GM12878 (cell line): ENCODE measurements around the gene PRSS36. TPM values are rescaled to one million over a fixed set of nuclear protein-coding genes. Genes with fewer than 3 reads are reported as not detected.

Source experiments
- ATAC-seq: fragments of 200-7000 bp; cut with Tn5 transposase; 3 replicates; pipeline ENCODE4 v1.9.1; 2020; ENCODE audit warnings: mild to moderate bottlenecking, moderate library complexity
- BruUV-seq: library from RNA; stranded (reverse); fragments of 400-500 nt; replicated peaks from 2 replicates; lab custom pipeline; 2021; lab: Mats Ljungman, UMichigan
- CTCF ChIA-PET: fragments of 300-600 bp; sonication (Branson Sonifier 250); formaldehyde crosslinking; extraction: SDS; loops from one replicate; lab custom pipeline; 2021; ENCODE audit warnings: inconsistent platforms; lab: Yijun Ruan, JAX
- POLR2A ChIA-PET: fragments of 350-600 bp; formaldehyde crosslinking; extraction: SDS; loops from one replicate; lab custom pipeline; 2021; ENCODE audit warnings: inconsistent platforms; lab: Charles Lee
- RAD21 ChIA-PET: fragments of 300-600 bp; sonication (Branson Sonifier 250); formaldehyde crosslinking; loops from one replicate; lab custom pipeline; 2023; ENCODE audit warnings: antibody characterized with exemption; ENCODE audit not compliant: unreplicated experiment; lab: Charles Lee
- SMC1A ChIA-PET: fragments of 300-600 bp; sonication (Branson Sonifier 250); formaldehyde crosslinking; loops from one replicate; lab custom pipeline; 2023; ENCODE audit not compliant: unreplicated experiment, uncharacterized antibody; lab: Charles Lee
- DNase-seq: peaks from one replicate; pipeline ENCODE4 v3.0.0-alpha.2; 2011; ENCODE audit warnings: low read depth, low spot score
- FAIRE-seq: peaks from 3 replicates; lab custom pipeline; 2011; peaks lifted over from hg19 to GRCh38; lab: Jason Lieb, UNC
- H2AFZ ChIP-seq: 2 replicates; pipeline ENCODE4 v1.6.0; 2011; ENCODE audit warnings: low read depth, low read length, control low read depth; ENCODE audit not compliant: control insufficient read depth
- H3K27ac ChIP-seq: 2 replicates; pipeline ENCODE4 v1.5.1; 2011; ENCODE audit warnings: control low read depth; ENCODE audit not compliant: control insufficient read depth, insufficient read depth
- H3K27me3 ChIP-seq, 2 experiments: replicated peaks in 1 of 2; 2 replicates each; pipeline versions ENCODE4 v1.6.0 to v1.6.1; 2011; ENCODE audit warnings: low read length in 1 of 2; ENCODE audit not compliant: control insufficient read depth in 2 of 2, insufficient read depth in 2 of 2
- H3K36me3 ChIP-seq, 2 experiments: 2 replicates each; pipeline ENCODE4 v1.5.1; 2011; ENCODE audit warnings: low read length in 1 of 2; ENCODE audit not compliant: control insufficient read depth in 2 of 2, insufficient read depth in 2 of 2
- H3K4me1 ChIP-seq: 2 replicates; pipeline ENCODE4 v1.6.1; 2011; ENCODE audit warnings: mild to moderate bottlenecking, low read length, moderate library complexity, mixed read lengths; ENCODE audit not compliant: control insufficient read depth, insufficient read depth
- H3K4me2 ChIP-seq: 2 replicates; pipeline ENCODE4 v1.6.0; 2011; ENCODE audit warnings: control low read depth; ENCODE audit not compliant: control insufficient read depth, insufficient read depth
- H3K4me3 ChIP-seq: fragments of 200-600 bp; sonication (generic); 2 replicates; pipeline ENCODE4 v1.5.1; 2016
- H3K79me2 ChIP-seq: 2 replicates; pipeline ENCODE4 v1.6.0; 2011; ENCODE audit warnings: low read length; ENCODE audit not compliant: control insufficient read depth, insufficient read depth
- H3K9ac ChIP-seq: 2 replicates; pipeline ENCODE4 v1.8.0; 2011; ENCODE audit warnings: low read length, control low read depth, mixed read lengths; ENCODE audit not compliant: control insufficient read depth, insufficient read depth
- H3K9me3 ChIP-seq: replicated peaks from 3 replicates; pipeline ENCODE4 v1.5.1; 2011; ENCODE audit warnings: mild to moderate bottlenecking, low read length; ENCODE audit not compliant: control insufficient read depth, insufficient read depth
- H4K20me1 ChIP-seq: 2 replicates; pipeline ENCODE4 v1.6.0; 2011; ENCODE audit not compliant: control insufficient read depth, insufficient read depth
- PRDM15 ChIP-seq: fragments of 450-650 bp; formaldehyde crosslinking; IDR thresholded peaks from 2 replicates; pipeline ENCODE4 v1.4.0; 2020; ENCODE audit warnings: mild to moderate bottlenecking, moderate library complexity
- SRF ChIP-seq, 2 experiments: IDR thresholded peaks; 2 replicates each; pipeline ENCODE4 v1.6.1; 2011; ENCODE audit warnings: low read depth in 2 of 2, low read length in 2 of 2, mild to moderate bottlenecking in 1 of 2, moderate library complexity in 1 of 2
- WGBS: methylation state at CpG from one replicate; pipeline ENCODE4 v1.1.6; 2016; ENCODE audit warnings: low lambda C conversion rate; ENCODE audit not compliant: insufficient replicate concordance, insufficient coverage; ENCODE audit errors: missing lambda C conversion rate; 5-methylcytosine and 5-hydroxymethylcytosine counted together
- in situ Hi-C: fragments of 300-500 bp; cut with MboI; formaldehyde crosslinking; loops from 9 replicates; pipeline ENCODE4 v1.14.3; 2018; ENCODE audit warnings: mixed read lengths
- intact Hi-C: fragments of 100-400 bp; cut with micrococcal nuclease; formaldehyde crosslinking; loops from one replicate; pipeline ENCODE4 v1.14.2; 2022; ENCODE audit not compliant: unreplicated experiment
- polyA plus RNA-seq, 11 experiments: library from polyadenylated mRNA; depleted of rRNA in 4 of 11; unstranded in 6 of 11; stranded (reverse) in 5 of 11; fragments of >200 nt; fragmentation: Nextera tagmentation in 4 of 11; fragmentation: Illumina TruSeq in 1 of 11; extraction: Ambion mirVana in 4 of 11; extraction: Trizol in 1 of 11; gene quantifications; 1 replicate in 1 of 11; 2 replicates in 10 of 11; pipeline versions ENCODE4 v1.2.1 to v1.2.3, GENCODE V29; 2011 to 2016; ENCODE audit warnings: inconsistent platforms in 2 of 11, missing spikeins in 2 of 11, low read depth in 1 of 11
- total RNA-seq, 4 experiments: library from RNA; depleted of rRNA in 3 of 4; stranded (reverse); fragments of >200 nt in 3 of 4; fragmentation: Illumina TruSeq in 1 of 4; extraction: Trizol in 1 of 4; gene quantifications; 2 replicates each; pipeline versions ENCODE4 v1.2.1 to v1.2.3, GENCODE V29; 2013 to 2021
- TF ChIP-seq, protein P1 (sequence below): fragments of 450-650 bp; IDR thresholded peaks from 2 replicates; pipeline ENCODE4 v1.6.1; 2016; ENCODE audit warnings: mild to moderate bottlenecking

PRSS36 gene
- total and polyA plus RNA-seq, 10 of the 15 experiments (the other 5 are each of a cell fraction or from before 2014, with no cell fraction given) = 0.11 to 1.1 (median 0.17) TPM; not detected in 3

DNA sequence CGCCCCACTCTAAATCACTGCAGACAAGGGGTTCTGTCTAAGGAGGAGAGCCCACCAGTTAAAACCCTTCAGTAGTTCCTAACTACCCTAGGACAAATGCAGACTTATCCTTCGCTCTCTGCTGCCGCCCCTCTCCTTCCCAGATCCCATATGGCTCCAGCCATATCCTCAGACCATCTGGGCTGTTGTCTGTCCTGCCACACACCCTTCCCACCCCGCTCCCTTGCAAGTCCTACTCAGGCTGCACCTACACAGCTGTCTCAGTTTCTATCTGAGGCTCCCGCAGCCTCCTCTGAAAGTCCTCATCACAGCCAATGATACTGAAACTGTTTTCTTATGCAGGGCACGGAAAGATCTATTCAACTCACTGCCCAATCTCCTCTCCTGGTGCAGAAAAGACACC lies 42.4 kb downstream of the PRSS36 start (continued):
- TF ChIP-seq PRDM15 (CRISPR knock-in tag) = no peak

DNA sequence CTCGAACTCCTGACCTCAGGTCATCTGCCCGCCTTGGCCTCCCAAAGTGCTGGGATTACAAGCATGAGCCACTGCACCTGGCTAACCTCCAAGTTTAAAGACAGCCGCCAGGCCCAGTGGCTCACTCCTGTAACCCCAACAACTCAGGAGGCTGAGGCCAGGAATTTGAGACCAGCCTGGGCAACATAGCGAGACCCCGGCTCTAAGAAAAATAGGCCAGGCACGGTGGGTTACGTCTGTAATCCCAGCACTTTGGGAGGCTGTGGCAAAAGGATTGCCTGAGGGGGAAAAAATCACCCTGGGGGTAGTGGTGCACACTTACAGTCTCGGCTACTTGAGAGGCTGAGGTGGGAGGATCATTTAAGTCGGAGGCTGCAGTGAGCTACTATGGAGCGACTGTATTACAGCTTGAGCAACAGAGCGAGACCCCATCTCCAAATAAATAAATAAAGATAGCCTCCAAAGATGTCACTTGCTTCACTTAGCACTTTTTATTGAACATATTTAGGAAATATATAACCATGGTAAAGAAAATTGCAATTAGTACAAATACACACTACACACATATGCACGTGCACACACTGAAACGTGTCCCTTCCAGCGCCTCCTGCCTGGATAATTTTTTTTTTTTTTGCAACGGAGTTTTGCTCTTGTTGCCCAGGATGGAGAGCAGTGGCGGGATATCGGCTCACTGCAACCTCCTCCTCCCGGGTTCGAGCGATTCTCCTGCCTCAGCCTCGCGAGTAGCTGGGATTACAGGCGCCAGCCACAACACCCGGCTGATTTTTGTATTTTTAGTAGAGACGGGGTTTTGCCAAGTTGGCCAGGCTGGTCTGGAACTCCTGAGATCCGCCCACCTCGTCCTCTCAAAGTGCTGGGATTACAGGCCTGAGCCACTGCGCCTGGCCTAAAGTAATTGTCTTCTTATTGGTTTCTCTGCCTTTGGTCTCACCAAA lies 43.1 kb downstream of the PRSS36 start:
- in situ Hi-C loops (no loop called here), intact Hi-C loops (loop anchor here (5.0 kb wide), 1 partner anchor 36 kb away; no protein-coding TSS in a partner anchor)
- H2AFZ ChIP-seq = no peak overlapping the region
- ChIA-PET RAD21 (interaction anchor here (1.5 to 2.8 kb wide), 3 partner anchors 9 to 35 kb away, joined by 6 to 12 read pairs (median 6); partner anchors contain the start of gene KAT8), POLR2A (interaction anchor here (0.7 to 3.1 kb wide), 4 partner anchors 11 to 152 kb away, joined by 4 to 13 read pairs (median 8); partner anchors contain the start of genes KAT8, ZNF646 and ZNF668), CTCF (interaction anchor here (0.6 to 1.6 kb wide), 3 partner anchors 9 to 35 kb away, joined by 3 to 6 read pairs (median 4); no protein-coding TSS in a partner anchor), SMC1A (no interaction called here)
- H3K4me2 ChIP-seq = peak overlapping the region; percentile 77
- peak overlapping the region; percentile 74 for H3K4me3 ChIP-seq
- FAIRE-seq = no peak
- H4K20me1 ChIP-seq = no peaks in the 10 kb centered on the region
- H3K9me3 ChIP-seq = no peaks in the 10 kb centered on the region
- H3K79me2 ChIP-seq = peaks cover 13% of the 10 kb centered on the region
- DNase-seq = no peak
- TF ChIP-seq, protein P1, sequence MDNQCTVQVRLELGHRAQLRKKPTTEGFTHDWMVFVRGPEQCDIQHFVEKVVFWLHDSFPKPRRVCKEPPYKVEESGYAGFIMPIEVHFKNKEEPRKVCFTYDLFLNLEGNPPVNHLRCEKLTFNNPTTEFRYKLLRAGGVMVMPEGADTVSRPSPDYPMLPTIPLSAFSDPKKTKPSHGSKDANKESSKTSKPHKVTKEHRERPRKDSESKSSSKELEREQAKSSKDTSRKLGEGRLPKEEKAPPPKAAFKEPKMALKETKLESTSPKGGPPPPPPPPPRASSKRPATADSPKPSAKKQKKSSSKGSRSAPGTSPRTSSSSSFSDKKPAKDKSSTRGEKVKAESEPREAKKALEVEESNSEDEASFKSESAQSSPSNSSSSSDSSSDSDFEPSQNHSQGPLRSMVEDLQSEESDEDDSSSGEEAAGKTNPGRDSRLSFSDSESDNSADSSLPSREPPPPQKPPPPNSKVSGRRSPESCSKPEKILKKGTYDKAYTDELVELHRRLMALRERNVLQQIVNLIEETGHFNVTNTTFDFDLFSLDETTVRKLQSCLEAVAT = peak; percentile 76
- no peak for TF ChIP-seq SRF (IDR thresholded peaks at IDR 0.05; ENCODE audit: low read depth in 2 of 2, low read length in 2 of 2)
- no peak for ATAC-seq
- H3K36me3 ChIP-seq = no peaks in the 10 kb centered on the region; a peak in 3 of 4 replicates
- H3K27ac ChIP-seq = peak overlapping the region; percentile 81
- WGBS = 87% methylated on average over 28 of the region's 28 CpGs
- BruUV-seq = no TSS peak
- no peaks in the 10 kb centered on the region for H3K27me3 ChIP-seq
- H3K4me1 ChIP-seq = peaks cover 22% of the 10 kb centered on the region
- H3K9ac ChIP-seq = 0 out of 2 replicates have a peak overlapping the region, but pooled peaks have one; percentile 91
